WTC11 (cell line): ENCODE data around the gene PGS1. TPM values are rescaled to one million over a fixed set of nuclear protein-coding genes. Genes with fewer than 3 reads are reported as not detected.

Experiments used
- ATAC-seq: fragments of 200-7000 bp; cut with Tn5 transposase; 2 replicates; pipeline ENCODE4 v1.10.0; 2021; ENCODE audit warnings: mild to moderate bottlenecking, moderate library complexity
- CTCF ChIA-PET: fragments of 300-600 bp; sonication (Branson Sonifier 250); formaldehyde crosslinking; loops from one replicate; lab custom pipeline; 2021; ENCODE audit warnings: antibody characterized with exemption; lab: Charles Lee
- POLR2A ChIA-PET: fragments of 350-600 bp; sonication (Branson Sonifier 250); formaldehyde crosslinking; loops from one replicate; lab custom pipeline; 2021; ENCODE audit warnings: antibody characterized with exemption; lab: Charles Lee
- DNase-seq: peaks from one replicate; pipeline ENCODE4 v3.0.0; 2021; ENCODE audit warnings: low spot score
- H3K27ac Mint-ChIP-seq: 2 replicates; pipeline ENCODE4 v1.8.0; 2021; ENCODE audit warnings: mixed read lengths
- H3K27me3 Mint-ChIP-seq: 2 replicates; pipeline ENCODE4 v1.8.0; 2021; ENCODE audit warnings: low read depth, mild to moderate bottlenecking, moderate library complexity, mixed read lengths
- H3K36me3 Mint-ChIP-seq: 2 replicates; pipeline ENCODE4 v1.8.0; 2021; ENCODE audit warnings: mixed read lengths
- H3K4me1 Mint-ChIP-seq: 2 replicates; pipeline ENCODE4 v1.8.0; 2022; ENCODE audit warnings: mixed read lengths
- H3K4me3 Mint-ChIP-seq: 2 replicates; pipeline ENCODE4 v1.8.0; 2021; ENCODE audit warnings: mild to moderate bottlenecking, moderate library complexity, mixed read lengths
- H3K9me3 Mint-ChIP-seq: 2 replicates; pipeline ENCODE4 v1.8.0; 2021; ENCODE audit warnings: mixed read lengths
- FOXJ3 ChIP-seq: sonication (generic); formaldehyde crosslinking; IDR thresholded peaks from 2 replicates; pipeline ENCODE4 v1.9.0; 2021; ENCODE audit warnings: missing genetic modification reagents, mild to moderate bottlenecking, borderline replicate concordance
- GTF2I ChIP-seq: fragments of 250-450 bp; sonication (Bioruptor Pico); conservative IDR thresholded peaks from 2 replicates; pipeline ENCODE4 v1.4.0; 2021; ENCODE audit warnings: mild to moderate bottlenecking
- HMGA2 ChIP-seq: fragments of 250-450 bp; sonication (Bioruptor Pico); IDR thresholded peaks from 2 replicates; pipeline ENCODE4 v1.4.0; 2021; ENCODE audit warnings: mild to moderate bottlenecking, moderate library complexity
- IRF1 ChIP-seq: sonication (generic); formaldehyde crosslinking; IDR thresholded peaks from 2 replicates; pipeline ENCODE4 v1.8.0; 2023; ENCODE audit warnings: missing genetic modification reagents
- IRF2 ChIP-seq: sonication (generic); formaldehyde crosslinking; IDR thresholded peaks from 2 replicates; pipeline ENCODE4 v1.8.0; 2022; ENCODE audit warnings: low read depth, missing genetic modification reagents, borderline replicate concordance
- MLX ChIP-seq: sonication (generic); formaldehyde crosslinking; IDR thresholded peaks from 2 replicates; pipeline ENCODE4 v1.8.1; 2023; ENCODE audit warnings: mild to moderate bottlenecking, missing genetic modification reagents, moderate library complexity
- NFYB ChIP-seq: sonication (generic); formaldehyde crosslinking; conservative IDR thresholded peaks from 2 replicates; pipeline ENCODE4 v1.8.0; 2022; ENCODE audit warnings: low read depth, missing genetic modification reagents
- SP1 ChIP-seq: sonication (generic); formaldehyde crosslinking; conservative IDR thresholded peaks from 2 replicates; pipeline ENCODE4 v1.8.1; 2022; ENCODE audit warnings: missing genetic modification reagents
- TEAD1 ChIP-seq: sonication (generic); formaldehyde crosslinking; IDR thresholded peaks from 2 replicates; pipeline ENCODE4 v1.8.0; 2022; ENCODE audit warnings: mild to moderate bottlenecking, missing genetic modification reagents
- ZNF219 ChIP-seq: sonication (generic); formaldehyde crosslinking; IDR thresholded peaks from 2 replicates; pipeline ENCODE4 v1.8.0; 2023; ENCODE audit warnings: missing genetic modification reagents, mild to moderate bottlenecking, borderline replicate concordance
- ZNF317 ChIP-seq: sonication (generic); formaldehyde crosslinking; IDR thresholded peaks from 2 replicates; pipeline ENCODE4 v1.8.1; 2023; ENCODE audit warnings: low read depth, mild to moderate bottlenecking, moderate library complexity, missing genetic modification reagents, borderline replicate concordance
- ZNF423 ChIP-seq: fragments of 250-450 bp; sonication (Bioruptor Pico); IDR thresholded peaks from 2 replicates; pipeline ENCODE4 v2.1.2; 2022; ENCODE audit warnings: mild to moderate bottlenecking, moderate library complexity
- total RNA-seq: library from RNA; stranded (reverse); gene quantifications from 3 replicates; pipeline ENCODE4 v1.2.3, GENCODE V29; 2021
- TF ChIP-seq, protein P1 (sequence below): sonication (generic); formaldehyde crosslinking; IDR thresholded peaks from 2 replicates; pipeline ENCODE4 v1.8.0; 2022; ENCODE audit warnings: missing genetic modification reagents
- TF ChIP-seq, protein P2 (sequence below): sonication (generic); formaldehyde crosslinking; IDR thresholded peaks from 2 replicates; pipeline ENCODE4 v1.8.1; 2022; ENCODE audit warnings: low read depth, missing genetic modification reagents, borderline replicate concordance

The PGS1 gene
- total RNA-seq, 1 experiment from 2014 or later = 51.4 TPM

DNA sequence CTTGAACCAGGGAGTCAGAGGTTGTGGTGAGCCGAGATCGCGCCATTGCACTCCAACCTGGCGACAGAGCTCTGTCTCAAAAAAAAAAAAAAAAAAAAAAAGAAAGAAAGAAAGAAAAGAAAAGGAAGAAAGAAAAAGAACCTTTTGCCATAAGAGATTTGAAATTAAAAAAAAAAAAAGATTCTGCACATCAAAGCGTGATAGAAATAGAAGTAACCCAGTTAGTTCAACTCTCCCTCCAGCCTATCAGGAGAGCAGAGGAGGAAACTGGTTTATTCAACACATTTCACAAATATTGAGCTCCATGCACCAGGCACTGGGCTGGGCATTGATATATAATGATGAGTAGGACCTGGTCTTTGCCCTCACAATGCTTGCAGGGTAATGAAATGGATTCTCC lies 16.2 kb upstream of the PGS1 start (continued):
- TF ChIP-seq IRF1 (CRISPR knock-in tag) (no peak), HMGA2 (CRISPR knock-in tag) (no peak), ZNF219 (CRISPR knock-in tag) (no peak), FOXJ3 (CRISPR knock-in tag) (no peak), GTF2I (CRISPR knock-in tag) (no peak), NFYB (CRISPR knock-in tag) (no peak)
- TF ChIP-seq, protein P1, sequence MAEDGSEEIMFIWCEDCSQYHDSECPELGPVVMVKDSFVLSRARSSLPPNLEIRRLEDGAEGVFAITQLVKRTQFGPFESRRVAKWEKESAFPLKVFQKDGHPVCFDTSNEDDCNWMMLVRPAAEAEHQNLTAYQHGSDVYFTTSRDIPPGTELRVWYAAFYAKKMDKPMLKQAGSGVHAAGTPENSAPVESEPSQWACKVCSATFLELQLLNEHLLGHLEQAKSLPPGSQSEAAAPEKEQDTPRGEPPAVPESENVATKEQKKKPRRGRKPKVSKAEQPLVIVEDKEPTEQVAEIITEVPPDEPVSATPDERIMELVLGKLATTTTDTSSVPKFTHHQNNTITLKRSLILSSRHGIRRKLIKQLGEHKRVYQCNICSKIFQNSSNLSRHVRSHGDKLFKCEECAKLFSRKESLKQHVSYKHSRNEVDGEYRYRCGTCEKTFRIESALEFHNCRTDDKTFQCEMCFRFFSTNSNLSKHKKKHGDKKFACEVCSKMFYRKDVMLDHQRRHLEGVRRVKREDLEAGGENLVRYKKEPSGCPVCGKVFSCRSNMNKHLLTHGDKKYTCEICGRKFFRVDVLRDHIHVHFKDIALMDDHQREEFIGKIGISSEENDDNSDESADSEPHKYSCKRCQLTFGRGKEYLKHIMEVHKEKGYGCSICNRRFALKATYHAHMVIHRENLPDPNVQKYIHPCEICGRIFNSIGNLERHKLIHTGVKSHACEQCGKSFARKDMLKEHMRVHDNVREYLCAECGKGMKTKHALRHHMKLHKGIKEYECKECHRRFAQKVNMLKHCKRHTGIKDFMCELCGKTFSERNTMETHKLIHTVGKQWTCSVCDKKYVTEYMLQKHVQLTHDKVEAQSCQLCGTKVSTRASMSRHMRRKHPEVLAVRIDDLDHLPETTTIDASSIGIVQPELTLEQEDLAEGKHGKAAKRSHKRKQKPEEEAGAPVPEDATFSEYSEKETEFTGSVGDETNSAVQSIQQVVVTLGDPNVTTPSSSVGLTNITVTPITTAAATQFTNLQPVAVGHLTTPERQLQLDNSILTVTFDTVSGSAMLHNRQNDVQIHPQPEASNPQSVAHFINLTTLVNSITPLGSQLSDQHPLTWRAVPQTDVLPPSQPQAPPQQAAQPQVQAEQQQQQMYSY (CRISPR knock-in tag) = no peak
- TF ChIP-seq, all 79 proteins: peak for 0

DNA sequence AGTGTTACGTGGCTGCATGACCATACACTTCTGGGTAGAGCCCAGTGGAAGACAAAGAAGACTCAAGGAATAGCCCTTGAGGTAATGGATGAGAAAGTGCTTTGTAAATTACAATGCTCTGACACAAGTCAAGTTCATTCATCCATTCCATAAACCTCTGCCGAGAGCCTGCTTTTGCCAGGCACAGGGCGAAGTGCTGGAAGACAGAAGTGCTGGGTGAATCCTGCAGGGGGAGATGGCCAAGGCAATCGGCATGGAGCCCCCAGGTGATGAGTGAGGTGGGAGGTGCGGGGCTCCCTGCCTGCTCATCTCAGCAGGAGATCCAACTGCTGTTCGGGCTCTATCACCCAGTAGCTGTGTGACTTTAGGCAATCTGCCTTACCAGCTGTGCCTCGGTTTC lies 15.8 kb upstream of the PGS1 start:
- Mint-ChIP-seq H3K27me3 (peaks cover 12% of the 10 kb centered on the region), H3K4me3 (no peak overlapping the region), H3K36me3 (peaks cover 4% of the 10 kb centered on the region), H3K4me1 (peaks cover 71% of the 10 kb centered on the region), H3K27ac (peak overlapping the region; percentile 44; the same call in 1 of the 2 replicates), H3K9me3 (no peaks in the 10 kb centered on the region)
- POLR2A ChIA-PET = interaction anchor here (0.6 kb wide), 1 partner anchor 48 kb away, joined by 3 read pairs; no protein-coding TSS in a partner anchor
- no peak for TF ChIP-seq ZNF219 (CRISPR knock-in tag)
- TF ChIP-seq ZNF317 (CRISPR knock-in tag) = no peak
- peak; percentile 79 for TF ChIP-seq ZNF423
- TF ChIP-seq, protein P1 (CRISPR knock-in tag) = 0 out of 2 replicates have a peak, but pooled peaks have one; percentile 12
- no peak for DNase-seq
- no peak for ATAC-seq
- CTCF ChIA-PET = interaction anchor here (0.8 to 9.8 kb wide), 9 partner anchors 12 to 111 kb away, joined by 3 to 115 read pairs (median 18); partner anchors contain the start of gene PGS1

GRCh38 chr17:78364436-78365281 lies 13.8 kb upstream of the PGS1 start:
- Mint-ChIP-seq H3K4me3 (peak overlapping the region; percentile 16; the same call in 1 of the 2 replicates), H3K9me3 (no peaks in the 10 kb centered on the region)
- POLR2A ChIA-PET = interaction anchor here (0.6 to 1.8 kb wide), 2 partner anchors 9 to 457 kb away, joined by 3 to 7 read pairs; no protein-coding TSS in a partner anchor

More at GRCh38 chr17:78364436-78365281, 13.8 kb upstream of the PGS1 start:
- H3K4me1 Mint-ChIP-seq = peaks cover 78% of the 10 kb centered on the region
- TF ChIP-seq TEAD1 (CRISPR knock-in tag) = 0 out of 2 replicates have a peak, but pooled peaks have one; percentile 26
- 0 out of 2 replicates have a peak, but pooled peaks have one; percentile 23 for TF ChIP-seq SP1 (CRISPR knock-in tag)
- no peak for TF ChIP-seq IRF2
- TF ChIP-seq, protein P2, sequence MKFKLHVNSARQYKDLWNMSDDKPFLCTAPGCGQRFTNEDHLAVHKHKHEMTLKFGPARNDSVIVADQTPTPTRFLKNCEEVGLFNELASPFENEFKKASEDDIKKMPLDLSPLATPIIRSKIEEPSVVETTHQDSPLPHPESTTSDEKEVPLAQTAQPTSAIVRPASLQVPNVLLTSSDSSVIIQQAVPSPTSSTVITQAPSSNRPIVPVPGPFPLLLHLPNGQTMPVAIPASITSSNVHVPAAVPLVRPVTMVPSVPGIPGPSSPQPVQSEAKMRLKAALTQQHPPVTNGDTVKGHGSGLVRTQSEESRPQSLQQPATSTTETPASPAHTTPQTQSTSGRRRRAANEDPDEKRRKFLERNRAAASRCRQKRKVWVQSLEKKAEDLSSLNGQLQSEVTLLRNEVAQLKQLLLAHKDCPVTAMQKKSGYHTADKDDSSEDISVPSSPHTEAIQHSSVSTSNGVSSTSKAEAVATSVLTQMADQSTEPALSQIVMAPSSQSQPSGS (CRISPR knock-in tag) = no peak
- no peak for TF ChIP-seq MLX (CRISPR knock-in tag)
- CTCF ChIA-PET = interaction anchor here (0.7 to 9.8 kb wide), 14 partner anchors 8 to 113 kb away, joined by 3 to 115 read pairs (median 4); partner anchors contain the start of gene PGS1
- H3K27me3 Mint-ChIP-seq = no peaks in the 10 kb centered on the region
- H3K36me3 Mint-ChIP-seq = no peaks in the 10 kb centered on the region
- ATAC-seq (no peak), DNase-seq (no peak)
- H3K27ac Mint-ChIP-seq = peak overlapping the region; percentile 84
